Astrocyte of the cerebellum (primary cell): Measurements from ENCODE around the gene PLXNB2.

ENCODE experiments used
- DNase-seq: peaks from one replicate; pipeline ENCODE4 v3.0.0-alpha.2; 2011; ENCODE audit warnings: low read depth
- H3K4me3 ChIP-seq: 2 replicates; pipeline ENCODE4 v1.5.1; 2011; ENCODE audit warnings: mild to moderate bottlenecking, low read depth, low read length, moderate library complexity
- in situ Hi-C: cut with HindIII; loops from 2 replicates; pipeline ENCODE4 v1.10.0; 2017; ENCODE audit warnings: low sequenced_read_pairs
- TF ChIP-seq, protein P1 (sequence below): IDR thresholded peaks from 2 replicates; pipeline ENCODE4 v1.5.1; 2012; ENCODE audit warnings: low read length, low read depth, moderate library complexity, mild to moderate bottlenecking; ENCODE audit errors: missing control alignments

Gene PLXNB2

GRCh38 chr22:50298937-50299784 lies 8.3 kb downstream of the PLXNB2 start:
- in situ Hi-C loops = no loop called here
- peak overlapping the region; percentile 10 for H3K4me3 ChIP-seq
- DNase-seq = no peak
- TF ChIP-seq, protein P1, sequence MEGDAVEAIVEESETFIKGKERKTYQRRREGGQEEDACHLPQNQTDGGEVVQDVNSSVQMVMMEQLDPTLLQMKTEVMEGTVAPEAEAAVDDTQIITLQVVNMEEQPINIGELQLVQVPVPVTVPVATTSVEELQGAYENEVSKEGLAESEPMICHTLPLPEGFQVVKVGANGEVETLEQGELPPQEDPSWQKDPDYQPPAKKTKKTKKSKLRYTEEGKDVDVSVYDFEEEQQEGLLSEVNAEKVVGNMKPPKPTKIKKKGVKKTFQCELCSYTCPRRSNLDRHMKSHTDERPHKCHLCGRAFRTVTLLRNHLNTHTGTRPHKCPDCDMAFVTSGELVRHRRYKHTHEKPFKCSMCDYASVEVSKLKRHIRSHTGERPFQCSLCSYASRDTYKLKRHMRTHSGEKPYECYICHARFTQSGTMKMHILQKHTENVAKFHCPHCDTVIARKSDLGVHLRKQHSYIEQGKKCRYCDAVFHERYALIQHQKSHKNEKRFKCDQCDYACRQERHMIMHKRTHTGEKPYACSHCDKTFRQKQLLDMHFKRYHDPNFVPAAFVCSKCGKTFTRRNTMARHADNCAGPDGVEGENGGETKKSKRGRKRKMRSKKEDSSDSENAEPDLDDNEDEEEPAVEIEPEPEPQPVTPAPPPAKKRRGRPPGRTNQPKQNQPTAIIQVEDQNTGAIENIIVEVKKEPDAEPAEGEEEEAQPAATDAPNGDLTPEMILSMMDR = no peak

- no peak for DNase-seq
- TF ChIP-seq, protein P1 = no peak
- H3K4me3 ChIP-seq = no peak overlapping the region
- in situ Hi-C loops = no loop called here
Measured at GRCh38 chr22:50298266-50298637, 9.2 kb downstream of the PLXNB2 start.

GRCh38 chr22:50297510-50298265 lies 9.8 kb downstream of the PLXNB2 start:
- H3K4me3 ChIP-seq = no peak overlapping the region
- TF ChIP-seq, protein P1 = no peak
- in situ Hi-C loops = no loop called here
- no peak for DNase-seq

GRCh38 chr22:50296658-50297490 lies 10.6 kb downstream of the PLXNB2 start:
- DNase-seq = no peak
- H3K4me3 ChIP-seq = no peak overlapping the region

GRCh38 chr22:50294319-50294656 lies 13.2 kb downstream of the PLXNB2 start:
- H3K4me3 ChIP-seq = no peak overlapping the region
- DNase-seq = no peak
- in situ Hi-C loops = no loop called here
- TF ChIP-seq, protein P1 = no peak

More at GRCh38 chr22:50296658-50297490, 10.6 kb downstream of the PLXNB2 start:
- in situ Hi-C loops = no loop called here
- TF ChIP-seq, protein P1 = no peak
